Lower leg skin (tissue), 3 donors: ENCODE measurements around the gene JAKMIP2.

Experiments used
- CTCF ChIP-seq, 3 donors: fragments of 450-650 bp; IDR thresholded peaks; one replicate each; pipeline ENCODE4 v1.5.1; 2016; ENCODE audit warnings: antibody characterized with exemption in 3 of 3, mild to moderate bottlenecking in 3 of 3, moderate library complexity in 2 of 3
- POLR2A ChIP-seq, 2 donors: fragments of 450-650 bp; IDR thresholded peaks; one replicate each; pipeline ENCODE4 v1.6.1; 2016 to 2017; ENCODE audit warnings: antibody characterized with exemption in 2 of 2, mild to moderate bottlenecking in 1 of 2, moderate library complexity in 1 of 2

- TF ChIP-seq CTCF (IDR thresholded peaks at IDR 0.05) (no peak), POLR2A (IDR thresholded peaks at IDR 0.05) (no peak)
These were observed 15.5 kb downstream of the JAKMIP2 start for GRCh38 chr5:147767048-147767447.
